NCI-H345 treated with DMSO at 0.1 percent for 48 hours (cell line): ENCODE data around the gene AKAP8L.

Experiments
- DNase-seq: peaks from one replicate; lab custom pipeline; 2025; ENCODE audit not compliant: unreplicated experiment; lab: John Stamatoyannopoulos, UW

AKAP8L gene

GRCh38 chr19:15449620-15450527, 31.1 kb upstream of the AKAP8L start, which contains the start of gene WIZ:
Gene WIZ, minus strand, starts transcription at chr19:15449956. Its CDS starts 1,649 bp downstream, at chr19:15448307.
- DNase-seq = no peak

GRCh38 chr19:15448778-15449619, 30.2 kb upstream of the AKAP8L start:
- no peak for DNase-seq

GRCh38 chr19:15448044-15448777, 29.4 kb upstream of the AKAP8L start:
- no peak for DNase-seq

- DNase-seq = no peak
These were observed 28.3 kb upstream of the AKAP8L start for GRCh38 chr19:15447057-15447456.

GRCh38 chr19:15445807-15446376, 27.1 kb upstream of the AKAP8L start:
- no peak for DNase-seq

- DNase-seq = no peak
These were observed 26.4 kb upstream of the AKAP8L start for GRCh38 chr19:15445227-15445605.

GRCh38 chr19:15444505-15445226, 25.9 kb upstream of the AKAP8L start:
- DNase-seq = no peak

- DNase-seq = no peak
These were observed 25.1 kb upstream of the AKAP8L start for GRCh38 chr19:15443838-15444237.

GRCh38 chr19:15443325-15443724, 24.5 kb upstream of the AKAP8L start:
- DNase-seq = no peak

- no peak for DNase-seq
These were observed 23.5 kb upstream of the AKAP8L start for GRCh38 chr19:15442142-15442920.

GRCh38 chr19:15441317-15441716, 22.5 kb upstream of the AKAP8L start:
- DNase-seq = no peak

- DNase-seq = no peak
These were observed 21.2 kb upstream of the AKAP8L start for GRCh38 chr19:15439821-15440641.

- no peak for DNase-seq
These were observed 20.5 kb upstream of the AKAP8L start for GRCh38 chr19:15439078-15439799.

- DNase-seq = no peak
These were observed 19.8 kb upstream of the AKAP8L start for GRCh38 chr19:15438577-15438976.

GRCh38 chr19:15438124-15438496, 19.3 kb upstream of the AKAP8L start:
- no peak for DNase-seq

- DNase-seq = no peak
These were observed 18.8 kb upstream of the AKAP8L start for GRCh38 chr19:15437355-15438123.

GRCh38 chr19:15436826-15437110, 18.0 kb upstream of the AKAP8L start:
- DNase-seq = no peak
